ENCODE measurements around the gene LIFR. TPM values are rescaled to one million over a fixed set of nuclear protein-coding genes. Genes with fewer than 3 reads are reported as not detected.

The LIFR gene
- total RNA-seq, 1 experiment from 2014 or later, result 10.6 TPM

GRCh38 chr5:38465702-38466423, 90.6 kb downstream of the LIFR start:
- DNase-seq (ENCODE audit: low read depth, low spot score) (no peak), ATAC-seq (no peak)
- TF ChIP-seq EGR1 (IDR thresholded peaks at IDR 0.05; ENCODE audit: low read depth) (no peak), ELF1 (IDR thresholded peaks at IDR 0.05; ENCODE audit: borderline replicate concordance, low read depth) (no peak), SP1 (IDR thresholded peaks at IDR 0.05; ENCODE audit: low read depth) (no peak), EZH2 (IDR thresholded peaks at IDR 0.05) (no peak), ZBTB33 (IDR thresholded peaks at IDR 0.05; ENCODE audit: extremely low read depth, insufficient replicate concordance, low read length) (no peak), ZNF274 (IDR thresholded peaks at IDR 0.05; ENCODE audit: low read depth, low read length) (no peak), RAD21 (IDR thresholded peaks at IDR 0.05; ENCODE audit: low read depth) (no peak), JUND (IDR thresholded peaks at IDR 0.05) (no peak), SIN3A (IDR thresholded peaks at IDR 0.05; ENCODE audit: low read depth) (no peak), POLR2A (IDR thresholded peaks at IDR 0.05; ENCODE audit: borderline replicate concordance, extremely low read depth, insufficient read depth, insufficient read length) (no peak), YY1 (IDR thresholded peaks at IDR 0.05; ENCODE audit: extremely low read depth, insufficient replicate concordance, low read depth, low read length) (no peak), TCF7L2 (IDR thresholded peaks at IDR 0.05; ENCODE audit: borderline replicate concordance, extremely low read depth, insufficient read depth, insufficient read length) (no peak)
- TF ChIP-seq, protein P1, sequence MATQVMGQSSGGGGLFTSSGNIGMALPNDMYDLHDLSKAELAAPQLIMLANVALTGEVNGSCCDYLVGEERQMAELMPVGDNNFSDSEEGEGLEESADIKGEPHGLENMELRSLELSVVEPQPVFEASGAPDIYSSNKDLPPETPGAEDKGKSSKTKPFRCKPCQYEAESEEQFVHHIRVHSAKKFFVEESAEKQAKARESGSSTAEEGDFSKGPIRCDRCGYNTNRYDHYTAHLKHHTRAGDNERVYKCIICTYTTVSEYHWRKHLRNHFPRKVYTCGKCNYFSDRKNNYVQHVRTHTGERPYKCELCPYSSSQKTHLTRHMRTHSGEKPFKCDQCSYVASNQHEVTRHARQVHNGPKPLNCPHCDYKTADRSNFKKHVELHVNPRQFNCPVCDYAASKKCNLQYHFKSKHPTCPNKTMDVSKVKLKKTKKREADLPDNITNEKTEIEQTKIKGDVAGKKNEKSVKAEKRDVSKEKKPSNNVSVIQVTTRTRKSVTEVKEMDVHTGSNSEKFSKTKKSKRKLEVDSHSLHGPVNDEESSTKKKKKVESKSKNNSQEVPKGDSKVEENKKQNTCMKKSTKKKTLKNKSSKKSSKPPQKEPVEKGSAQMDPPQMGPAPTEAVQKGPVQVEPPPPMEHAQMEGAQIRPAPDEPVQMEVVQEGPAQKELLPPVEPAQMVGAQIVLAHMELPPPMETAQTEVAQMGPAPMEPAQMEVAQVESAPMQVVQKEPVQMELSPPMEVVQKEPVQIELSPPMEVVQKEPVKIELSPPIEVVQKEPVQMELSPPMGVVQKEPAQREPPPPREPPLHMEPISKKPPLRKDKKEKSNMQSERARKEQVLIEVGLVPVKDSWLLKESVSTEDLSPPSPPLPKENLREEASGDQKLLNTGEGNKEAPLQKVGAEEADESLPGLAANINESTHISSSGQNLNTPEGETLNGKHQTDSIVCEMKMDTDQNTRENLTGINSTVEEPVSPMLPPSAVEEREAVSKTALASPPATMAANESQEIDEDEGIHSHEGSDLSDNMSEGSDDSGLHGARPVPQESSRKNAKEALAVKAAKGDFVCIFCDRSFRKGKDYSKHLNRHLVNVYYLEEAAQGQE (IDR thresholded peaks at IDR 0.05; ENCODE audit: low read depth), result no peak
- H4K20me1 ChIP-seq (ENCODE audit: insufficient read depth), result no peaks in the 10 kb centered on the region
- H3K9me3 ChIP-seq (ENCODE audit: control insufficient read depth in 1 of 2, insufficient read depth in 1 of 2, low read depth in 1 of 2, low read length in 2 of 2), result no peaks in the 10 kb centered on the region
- no peak overlapping the region for H3K4me2 ChIP-seq (ENCODE audit: low read length)
- H3K27me3 ChIP-seq (ENCODE audit: insufficient read depth, low read length), result no peaks in the 10 kb centered on the region
- no peaks in the 10 kb centered on the region for H3K9me2 ChIP-seq (ENCODE audit: insufficient read depth)
- no peak overlapping the region; the same call in 1 of the 2 replicates for H3K27ac ChIP-seq (ENCODE audit: low read depth, low read length)
- no TSS peak for BruUV-seq (replicated peaks)
- ChIA-PET RAD21 (ENCODE audit: low non-redundant PET in 1 of 2, low total read pairs in 2 of 2, uncharacterized antibody in 2 of 2, unreplicated experiment in 2 of 2) (no interaction called here), POLR2A (no interaction called here), CTCF (no interaction called here)
- H3K79me2 ChIP-seq (ENCODE audit: insufficient read depth, low read length), result no peaks in the 10 kb centered on the region
- no peak overlapping the region for H2AFZ ChIP-seq (ENCODE audit: low read depth, low read length, poor library complexity, severe bottlenecking)
- peaks cover 27 to 68% of the 10 kb centered on the region in 2 experiments for H3K4me1 ChIP-seq (ENCODE audit: control insufficient read depth in 1 of 2, insufficient read depth in 2 of 2, low read length in 2 of 2)
- H3K36me3 ChIP-seq (ENCODE audit: control insufficient read depth in 1 of 2, insufficient read depth in 2 of 2, low read length in 2 of 2), result no peaks in the 10 kb centered on the region
- intact Hi-C loops (cut with micrococcal nuclease), result no loop called here
- H3K9ac ChIP-seq (ENCODE audit: low read length), result no peak overlapping the region
- no peak overlapping the region for H3K4me3 ChIP-seq (replicated peaks in 1 of 2; ENCODE audit: low read depth in 1 of 2, low read length in 2 of 2)

Data from HCT116 (cell line).